Cardiac septum (tissue), 1 donor: Measurements from ENCODE around the gene KIR3DL1. TPM values are rescaled to one million over a fixed set of nuclear protein-coding genes. Genes with fewer than 3 reads are reported as not detected.
"Not testable (repeated sequence)": the region's sequence is repeated elsewhere in the genome, so short reads cannot be mapped to it uniquely, and the experiment has no call there.

Experiments
- DNase-seq: peaks from one replicate; pipeline ENCODE4 v3.0.0-alpha.2; 2020; ENCODE audit warnings: low spot score
- intact Hi-C: fragments of 100-400 bp; cut with DNase I; formaldehyde crosslinking; loops from one replicate; pipeline ENCODE4 v1.14.0; 2022
- total RNA-seq: library from RNA; stranded (reverse); fragmentation: NEBNext Ultra II Directional; extraction: Animal tissue kit (Norgen Biotek cat#: 25700); gene quantifications from one replicate; pipeline ENCODE4 v1.2.1, GENCODE V29; 2021
- donor health status: DM: no; HTN: no; CAD: no.

Gene KIR3DL1
- total RNA-seq, 1 donor from 2014 or later: not detected

GRCh38 chr19:54805665-54806515 is 10.4 kb upstream of the KIR3DL1 start:
- no peak for DNase-seq
- intact Hi-C loops: no loop called here

DNA sequence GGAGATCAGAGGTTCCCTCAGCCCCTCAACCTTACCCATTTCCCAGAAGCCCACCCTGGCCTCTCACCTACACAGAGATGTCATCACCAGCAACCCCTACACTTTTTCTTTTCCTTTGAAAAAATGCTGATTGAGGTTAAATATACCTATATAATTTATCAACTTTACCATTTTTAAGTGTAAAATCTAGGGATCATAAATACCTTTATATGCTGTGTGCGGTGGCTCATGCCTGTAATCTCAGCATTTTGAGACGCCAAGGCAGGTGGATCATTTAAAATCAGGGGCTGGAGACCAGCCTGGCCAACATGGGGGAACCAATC is 9.8 kb upstream of the KIR3DL1 start:
- intact Hi-C loops: no loop called here
- no peak for DNase-seq

DNA sequence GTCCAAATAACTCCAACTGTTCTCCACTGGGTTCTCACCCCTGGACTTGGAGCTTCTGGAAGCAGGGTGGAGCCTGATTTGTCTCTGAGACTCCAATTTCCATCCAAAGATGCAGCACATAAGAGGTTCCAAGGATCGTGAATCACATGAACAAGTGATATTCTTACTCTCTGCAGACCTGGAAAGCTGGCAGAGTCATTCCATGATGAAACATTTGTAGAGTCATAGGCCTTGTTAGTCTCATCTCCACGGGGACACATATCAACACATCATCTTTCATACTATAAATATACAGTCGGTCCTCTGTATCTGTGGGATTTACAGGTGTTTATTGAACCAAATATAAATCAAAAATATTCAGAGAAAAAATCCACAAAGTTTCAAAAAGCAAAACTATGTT is 1.7 kb upstream of the KIR3DL1 start:
- intact Hi-C loops, DNase-seq: not testable (repeated sequence)

DNA sequence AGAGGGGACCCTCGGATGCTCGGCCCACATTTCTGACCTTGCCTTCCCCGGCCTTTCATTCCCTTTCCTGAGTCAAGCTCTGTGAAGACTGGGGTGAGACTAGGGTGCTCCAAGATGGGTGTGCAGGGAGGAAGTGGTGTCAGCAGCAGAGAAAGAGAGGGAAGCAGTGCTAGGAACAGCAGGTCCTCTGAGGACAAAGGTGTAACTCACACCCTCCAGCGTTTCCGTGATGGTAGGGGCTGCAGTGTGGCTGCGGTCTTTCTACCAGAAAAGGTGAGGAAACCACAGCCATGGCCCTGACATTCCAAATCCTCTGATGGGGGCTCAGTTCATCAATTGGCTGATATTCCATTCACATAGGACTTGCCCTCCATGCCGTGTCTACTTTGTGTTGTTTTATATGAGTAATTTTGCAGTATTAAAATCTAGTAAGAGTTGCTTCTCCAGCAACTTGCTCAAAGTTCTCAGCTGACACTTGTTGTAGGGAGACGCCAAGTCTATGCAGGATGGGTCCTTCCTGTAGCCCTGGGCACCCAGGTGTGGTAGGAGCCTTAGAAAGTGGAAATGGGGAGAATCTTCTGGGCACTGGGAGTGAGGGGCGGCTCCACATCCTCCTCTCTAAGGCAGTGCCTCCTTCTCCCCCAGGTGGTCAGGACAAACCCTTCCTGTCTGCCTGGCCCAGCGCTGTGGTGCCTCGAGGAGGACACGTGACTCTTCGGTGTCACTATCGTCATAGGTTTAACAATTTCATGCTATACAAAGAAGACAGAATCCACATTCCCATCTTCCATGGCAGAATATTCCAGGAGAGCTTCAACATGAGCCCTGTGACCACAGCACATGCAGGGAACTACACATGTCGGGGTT is 1.6 kb downstream of the KIR3DL1 start:
- DNase-seq: no peak
- intact Hi-C loops: no loop called here

DNA sequence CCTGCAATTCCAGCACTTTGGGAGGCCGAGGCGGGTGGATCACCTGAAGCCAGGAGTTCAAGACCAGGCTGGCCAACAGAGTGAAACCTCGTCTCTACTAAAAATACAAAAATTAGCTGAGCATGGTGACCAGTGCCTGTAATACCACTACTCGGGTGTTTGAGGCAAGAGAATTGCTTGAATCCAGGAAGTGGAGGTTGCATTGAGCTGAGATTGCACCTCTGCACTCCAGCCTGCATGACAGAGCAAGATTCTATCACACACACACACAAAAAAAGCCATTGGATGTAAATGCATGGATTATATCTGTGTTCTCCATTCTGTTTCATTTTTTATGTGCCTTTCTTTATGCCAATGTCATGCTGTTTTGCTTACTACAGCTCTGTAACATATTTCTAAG is 8.1 kb downstream of the KIR3DL1 start:
- DNase-seq, intact Hi-C loops: not testable (repeated sequence)

- DNase-seq: peak; percentile 83
- intact Hi-C loops: not testable (repeated sequence)
These were observed 9.1 kb downstream of the KIR3DL1 start for GRCh38 chr19:54825326-54825725.

GRCh38 chr19:54828064-54828463 is 11.8 kb downstream of the KIR3DL1 start:
- DNase-seq, intact Hi-C loops: not testable (repeated sequence)

DNA sequence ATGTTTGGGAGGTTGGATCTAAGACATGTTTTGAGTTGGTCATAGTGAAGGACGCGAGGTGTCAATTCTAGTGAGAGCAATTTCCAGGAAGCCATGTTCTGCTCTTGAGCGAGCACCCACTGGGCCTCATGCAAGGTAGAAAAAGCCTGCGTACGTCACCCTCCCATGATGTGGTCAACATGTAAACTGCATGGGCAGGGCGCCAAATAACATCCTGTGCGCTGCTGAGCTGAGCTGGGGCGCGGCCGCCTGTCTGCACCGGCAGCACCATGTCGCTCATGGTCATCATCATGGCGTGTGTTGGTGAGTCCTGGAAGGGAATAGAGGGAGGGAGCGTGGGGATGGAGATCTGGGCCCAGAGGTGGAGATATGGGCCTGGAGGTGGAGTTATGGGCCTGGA is 16.2 kb downstream of the KIR3DL1 start, which contains the start of gene KIR2DS4:
Gene KIR2DS4 (plus strand): TSS at position 181 of the 400 bp plus-strand sequence.
- DNase-seq, intact Hi-C loops: not testable (repeated sequence)

- intact Hi-C loops, DNase-seq: not testable (repeated sequence)
These were observed 18.9 kb downstream of the KIR3DL1 start for GRCh38 chr19:54835126-54835525.

DNA sequence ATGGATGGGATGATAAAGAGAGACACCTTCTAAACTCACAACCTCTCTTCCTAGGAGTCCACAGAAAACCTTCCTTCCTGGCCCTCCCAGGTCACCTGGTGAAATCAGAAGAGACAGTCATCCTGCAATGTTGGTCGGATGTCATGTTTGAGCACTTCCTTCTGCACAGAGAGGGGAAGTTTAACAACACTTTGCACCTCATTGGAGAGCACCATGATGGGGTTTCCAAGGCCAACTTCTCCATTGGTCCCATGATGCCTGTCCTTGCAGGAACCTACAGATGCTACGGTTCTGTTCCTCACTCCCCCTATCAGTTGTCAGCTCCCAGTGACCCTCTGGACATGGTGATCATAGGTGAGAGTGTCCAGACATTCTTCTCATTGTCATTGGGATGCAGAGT is 21.3 kb downstream of the KIR3DL1 start:
- peak; percentile 78 for DNase-seq
- intact Hi-C loops: not testable (repeated sequence)

DNA sequence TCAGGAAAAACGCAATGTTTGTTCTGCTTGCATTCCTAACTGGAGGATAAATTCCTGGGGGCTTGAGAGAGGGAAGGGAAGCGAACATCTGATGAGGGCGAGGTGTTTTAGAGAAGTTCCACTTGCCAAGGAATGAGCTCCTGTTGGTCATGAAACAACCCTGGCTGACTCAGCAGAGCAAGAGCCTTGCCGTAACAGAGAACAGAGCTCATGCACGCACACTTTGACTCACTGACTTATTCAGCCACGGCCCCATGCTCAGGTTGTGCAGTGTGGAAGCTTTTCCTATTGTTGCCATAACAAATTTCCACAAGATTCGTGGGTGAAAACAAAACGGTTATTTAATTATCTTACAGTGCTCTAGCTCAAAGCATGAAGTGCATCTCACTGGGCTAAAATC is 26.9 kb downstream of the KIR3DL1 start:
- DNase-seq, intact Hi-C loops: not testable (repeated sequence)

GRCh38 chr19:54850061-54850640 is 33.9 kb downstream of the KIR3DL1 start, which contains the start of gene KIR3DL2:
Gene KIR3DL2, plus strand, starts transcription at chr19:54850443. Its CDS starts 33 bp downstream, at chr19:54850476.
- DNase-seq, intact Hi-C loops: not testable (repeated sequence)

- intact Hi-C loops: no loop called here
- DNase-seq: no peak
These were observed 34.7 kb downstream of the KIR3DL1 start for GRCh38 chr19:54850930-54851329.

DNA sequence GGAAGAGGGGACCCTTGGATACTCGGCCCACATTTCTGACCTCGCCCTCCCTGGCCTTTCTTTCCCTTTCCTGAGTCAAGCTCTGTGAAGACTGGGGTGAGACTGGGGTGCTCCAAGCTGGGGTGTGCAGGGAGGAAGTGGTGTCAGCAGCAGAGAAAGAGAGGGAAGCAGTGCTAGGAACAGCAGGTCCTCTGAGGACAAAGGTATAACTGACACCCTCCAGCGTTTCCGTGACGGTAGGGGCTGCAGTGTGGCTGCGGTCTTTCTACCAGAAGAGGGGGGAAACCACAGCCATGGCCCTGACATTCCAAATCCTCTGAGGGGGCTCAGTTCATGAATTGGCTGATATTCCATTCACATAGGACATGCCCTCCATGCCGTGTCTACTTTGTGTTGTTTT is 35.1 kb downstream of the KIR3DL1 start:
- no peak for DNase-seq
- intact Hi-C loops: no loop called here

- intact Hi-C loops, DNase-seq: not testable (repeated sequence)
These were observed 39.0 kb downstream of the KIR3DL1 start for GRCh38 chr19:54855241-54855640.

DNA sequence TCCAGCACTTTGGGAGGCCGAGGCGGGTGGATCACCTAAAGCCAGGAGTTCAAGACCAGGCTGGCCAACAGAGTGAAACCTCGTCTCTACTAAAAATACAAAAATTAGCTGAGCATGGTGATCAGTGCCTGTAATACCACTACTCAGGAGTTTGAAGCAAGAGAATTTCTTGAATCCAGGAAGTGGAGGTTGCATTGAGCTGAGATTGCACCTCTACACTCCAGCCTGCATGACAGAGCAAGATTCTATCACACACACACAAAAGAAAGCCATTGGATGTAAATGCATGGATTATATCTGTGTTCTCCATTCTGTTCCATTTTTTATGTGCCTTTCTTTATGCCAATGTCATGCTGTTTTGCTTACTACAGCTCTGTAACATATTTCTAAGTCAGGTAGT is 42.2 kb downstream of the KIR3DL1 start:
- DNase-seq, intact Hi-C loops: not testable (repeated sequence)

DNA sequence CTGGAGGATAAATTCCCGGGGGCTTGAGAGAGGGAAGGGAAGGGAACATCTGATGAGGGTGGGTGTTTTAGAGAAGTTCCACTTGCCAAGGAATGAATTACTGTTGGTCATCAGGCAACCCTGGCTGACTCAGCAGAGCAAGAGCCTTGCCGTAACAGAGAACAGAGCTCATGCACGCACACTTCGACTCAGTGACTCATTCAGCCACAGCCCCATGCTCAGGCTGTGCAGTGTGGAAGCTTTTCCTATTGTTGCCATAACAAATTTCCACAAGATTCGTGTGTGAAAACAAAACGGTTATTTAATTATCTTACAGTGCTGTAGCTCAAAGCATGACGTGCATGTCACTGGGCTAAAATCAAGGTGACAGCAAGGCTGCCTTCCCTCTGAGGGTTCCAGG is 43.2 kb downstream of the KIR3DL1 start:
- intact Hi-C loops: not testable (repeated sequence)
- DNase-seq: peak; percentile 81

- intact Hi-C loops: not testable (repeated sequence)
These were observed 47.2 kb downstream of the KIR3DL1 start for GRCh38 chr19:54863459-54863858.

GRCh38 chr19:54871696-54872095 is 55.4 kb downstream of the KIR3DL1 start:
- no peak for DNase-seq
- intact Hi-C loops: no loop called here

More at GRCh38 chr19:54863459-54863858, 47.2 kb downstream of the KIR3DL1 start:
- not testable (repeated sequence) for DNase-seq

GRCh38 chr19:54873990-54874389 is 57.7 kb downstream of the KIR3DL1 start, which contains the start of gene FCAR:
Gene FCAR, plus strand, starts transcription at chr19:54874235. Its CDS starts 55 bp downstream, at chr19:54874290.
- intact Hi-C loops: no loop called here
- DNase-seq: peak; percentile 81
